C4-2B (cell line): ENCODE measurements around the gene SPHK1.

Experiments used
- CTCF ChIP-seq: fragments of 450-650 bp; conservative IDR thresholded peaks from 2 replicates; pipeline ENCODE4 v1.5.1; 2017; ENCODE audit warnings: mild to moderate bottlenecking
- ZFX ChIP-seq: fragments of 450-650 bp; IDR thresholded peaks from 2 replicates; pipeline ENCODE4 v1.6.1; 2017

- TF ChIP-seq CTCF (no peak), ZFX (no peak)
Observed at GRCh38 chr17:76404256-76404655, 19.8 kb downstream of the SPHK1 start.
